Ecto neural progenitor cell (in vitro differentiated cells): ENCODE data around the gene FBXO45.
"Not testable (repeated sequence)": the region's sequence is repeated elsewhere in the genome, so short reads cannot be mapped to it uniquely, and the experiment has no call there.

ENCODE experiments used
- DNase-seq: peaks from one replicate; pipeline ENCODE4 v3.0.0-alpha.2; 2018; ENCODE audit warnings: low spot score

Gene FBXO45

GRCh38 chr3:196557236-196557635 lies 11.2 kb upstream of the FBXO45 start:
- no peak for DNase-seq

- no peak for DNase-seq
Observed at GRCh38 chr3:196558476-196558875, 10.0 kb upstream of the FBXO45 start.

GRCh38 chr3:196559826-196560225 lies 8.6 kb upstream of the FBXO45 start:
- no peak for DNase-seq

- DNase-seq: no peak
Observed at GRCh38 chr3:196563721-196564225, 4.7 kb upstream of the FBXO45 start.

GRCh38 chr3:196569003-196569516 lies 600 bp downstream of the FBXO45 start:
- no peak for DNase-seq

GRCh38 chr3:196570332-196570731 lies 1.9 kb downstream of the FBXO45 start:
- not testable (repeated sequence) for DNase-seq

- no peak for DNase-seq
Observed at GRCh38 chr3:196572389-196572788, 3.9 kb downstream of the FBXO45 start.

GRCh38 chr3:196585044-196585757 lies 16.7 kb downstream of the FBXO45 start:
- no peak for DNase-seq

GRCh38 chr3:196590279-196590678 lies 21.8 kb downstream of the FBXO45 start:
- DNase-seq: no peak

GRCh38 chr3:196596355-196596754 lies 27.9 kb downstream of the FBXO45 start:
- DNase-seq: no peak

- not testable (repeated sequence) for DNase-seq
Observed at GRCh38 chr3:196597971-196598733, 29.7 kb downstream of the FBXO45 start.

GRCh38 chr3:196599734-196600128 lies 31.3 kb downstream of the FBXO45 start:
- no peak for DNase-seq

GRCh38 chr3:196600359-196600758 lies 31.9 kb downstream of the FBXO45 start:
- no peak for DNase-seq

- DNase-seq: no peak
Observed at GRCh38 chr3:196602673-196603072, 34.2 kb downstream of the FBXO45 start.

- no peak for DNase-seq
Observed at GRCh38 chr3:196603683-196604082, 35.2 kb downstream of the FBXO45 start.

GRCh38 chr3:196604548-196604947 lies 36.1 kb downstream of the FBXO45 start:
- peak; percentile 30 for DNase-seq

GRCh38 chr3:196608693-196609092 lies 40.2 kb downstream of the FBXO45 start:
- DNase-seq: no peak

- DNase-seq: peak; percentile 94
Observed at GRCh38 chr3:196609343-196609775, 40.9 kb downstream of the FBXO45 start.

GRCh38 chr3:196609805-196610515 lies 41.5 kb downstream of the FBXO45 start:
- no peak for DNase-seq

- DNase-seq: no peak
Observed at GRCh38 chr3:196611761-196612483, 43.5 kb downstream of the FBXO45 start.

GRCh38 chr3:196615234-196615633 lies 46.8 kb downstream of the FBXO45 start:
- DNase-seq: not testable (repeated sequence)

GRCh38 chr3:196617256-196617655 lies 48.8 kb downstream of the FBXO45 start:
- DNase-seq: no peak
